Motor neuron (in vitro differentiated cells): ENCODE results near the gene ZMYND8. TPM values are rescaled to one million over a fixed set of nuclear protein-coding genes. Genes with fewer than 3 reads are reported as not detected.
A peak's percentile ranks its signal among the peaks of the same experiment; 100 is the strongest.
"Not testable (repeated sequence)": the region's sequence is repeated elsewhere in the genome, so short reads cannot be mapped to it uniquely, and the experiment has no call there.

Experiments
- ATAC-seq, 8 experiments: fragments of 200-7000 bp; cut with Tn5 transposase; replicated peaks in 6 of 8; 2 replicates each; pipeline ENCODE4 v1.8.0; 2021; ENCODE audit warnings: mild to moderate bottlenecking in 8 of 8, moderate library complexity in 8 of 8
- H3K27ac ChIP-seq, 2 donors: fragments of 250-450 bp; sonication (Bioruptor Pico); 2 replicates each; pipeline ENCODE4 v1.9.0; 2021; ENCODE audit warnings: antibody characterized with exemption in 2 of 2, mild to moderate bottlenecking in 2 of 2, moderate library complexity in 1 of 2
- H3K4me1 ChIP-seq, 2 donors: fragments of 250-450 bp; sonication (Bioruptor Pico); replicated peaks in 1 of 2; 2 replicates each; pipeline ENCODE4 v1.6.1; 2021; ENCODE audit warnings: antibody characterized with exemption in 2 of 2, mild to moderate bottlenecking in 2 of 2, moderate library complexity in 1 of 2
- H3K4me3 ChIP-seq, 5 donors: fragments of 250-450 bp; sonication (Bioruptor Pico); 2 replicates each; pipeline ENCODE4 v1.9.0; 2021; ENCODE audit warnings: antibody characterized with exemption in 5 of 5, mild to moderate bottlenecking in 5 of 5, moderate library complexity in 4 of 5
- WGBS, 10 experiments: fragments of 450-650 bp; shearing (Covaris generic); methylation state at CpG; one replicate each; pipeline ENCODE4 v1.0.0; 2022; 5-methylcytosine and 5-hydroxymethylcytosine counted together
- in situ Hi-C, 9 experiments: fragments of 400-800 bp; cut with MboI; loops; one replicate each; pipeline ENCODE4 v1.15.0; 2021; ENCODE audit warnings: low sequenced_read_pairs in 9 of 9, low pct_unique_long_range_greater_than_20kb in 2 of 9; ENCODE audit not compliant: unreplicated experiment in 9 of 9
- total RNA-seq, 8 experiments: library from RNA; unstranded; fragments of 300-600 nt; gene quantifications; 2 replicates each; pipeline versions ENCODE4 v1.2.3 to v1.2.4, GENCODE V29; 2022

Gene ZMYND8
- total RNA-seq, 8 experiments from 2014 or later = 18.1 to 90.8 (median 36.7) TPM

DNA sequence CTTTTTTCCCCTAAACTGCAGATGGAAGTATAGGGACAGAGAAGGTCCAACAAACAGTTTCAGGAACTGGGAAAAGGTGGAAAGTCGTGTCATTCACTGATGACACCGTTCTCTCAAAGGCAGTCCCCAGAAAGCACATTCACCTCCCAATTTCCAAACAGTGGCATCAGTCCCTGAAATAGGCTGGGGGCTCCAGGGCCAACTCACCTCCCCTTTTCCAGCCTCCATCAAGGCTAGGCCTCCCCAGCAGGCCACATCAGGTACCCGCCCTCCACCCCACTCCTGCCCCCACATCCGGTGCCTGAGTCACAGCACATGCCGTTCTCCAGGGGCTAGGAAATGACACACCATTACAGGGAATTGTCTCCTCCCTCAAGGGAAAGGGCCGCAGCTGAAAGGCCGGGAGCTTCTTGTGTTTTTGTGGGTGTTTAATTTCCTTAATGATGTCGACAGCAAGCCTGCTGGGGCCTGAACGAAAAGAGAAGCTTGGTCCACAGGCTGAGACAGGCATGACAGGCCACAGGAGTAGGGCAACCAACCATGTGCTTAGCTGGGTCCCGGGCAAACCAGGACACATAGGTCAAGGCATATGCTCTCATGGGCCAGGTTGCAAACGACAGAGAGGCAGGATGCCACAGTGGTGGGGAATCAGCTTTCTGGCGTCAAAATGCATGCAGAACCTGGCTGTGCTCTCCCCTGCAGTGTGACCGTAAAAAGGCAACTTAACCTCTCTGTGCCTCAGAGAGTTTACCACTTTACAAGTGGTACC lies 39.2 kb downstream of the ZMYND8 start:
- in situ Hi-C loops = no loop called here
- Histone ChIP-seq H3K4me1 (peaks cover 70 to 74% of the 10 kb centered on the region in 2 donors), H3K27ac (peak overlapping the region; percentile 90 to 96), H3K4me3 (peak overlapping the region in 1 of 5 donors; percentile 24)
- ATAC-seq = peak; percentile 44 to 70 (median 52)
- WGBS, 10 experiments = 0 to 71% (median 29%) methylated on average over 1 to 6 of the region's 13 CpGs; no CpG with 5 or more reads in 4 of the 10 experiments

DNA sequence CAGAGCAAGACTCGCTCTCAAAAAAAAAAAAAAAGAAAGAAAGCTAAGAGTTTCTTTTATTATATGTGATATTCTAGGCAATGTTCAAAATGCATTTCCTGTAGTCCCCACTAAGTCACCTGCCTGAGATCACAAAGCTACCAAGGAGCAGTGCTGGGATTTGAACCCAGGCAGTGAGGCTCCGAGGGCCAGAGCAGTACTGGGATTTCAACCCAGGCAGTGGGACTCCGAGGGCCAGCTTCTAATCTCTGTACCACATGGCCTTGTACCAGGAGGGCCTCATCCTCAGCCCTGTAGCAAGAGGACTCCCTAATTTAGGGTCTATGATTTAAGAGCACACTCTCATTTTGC lies 39.7 kb downstream of the ZMYND8 start:
- no peak overlapping the region for H3K4me3 ChIP-seq
- WGBS, 10 experiments = 85 to 100% (median 100%) methylated on average over 1 to 3 of the region's 3 CpGs; no CpG with 5 or more reads in 6 of the 10 experiments

DNA sequence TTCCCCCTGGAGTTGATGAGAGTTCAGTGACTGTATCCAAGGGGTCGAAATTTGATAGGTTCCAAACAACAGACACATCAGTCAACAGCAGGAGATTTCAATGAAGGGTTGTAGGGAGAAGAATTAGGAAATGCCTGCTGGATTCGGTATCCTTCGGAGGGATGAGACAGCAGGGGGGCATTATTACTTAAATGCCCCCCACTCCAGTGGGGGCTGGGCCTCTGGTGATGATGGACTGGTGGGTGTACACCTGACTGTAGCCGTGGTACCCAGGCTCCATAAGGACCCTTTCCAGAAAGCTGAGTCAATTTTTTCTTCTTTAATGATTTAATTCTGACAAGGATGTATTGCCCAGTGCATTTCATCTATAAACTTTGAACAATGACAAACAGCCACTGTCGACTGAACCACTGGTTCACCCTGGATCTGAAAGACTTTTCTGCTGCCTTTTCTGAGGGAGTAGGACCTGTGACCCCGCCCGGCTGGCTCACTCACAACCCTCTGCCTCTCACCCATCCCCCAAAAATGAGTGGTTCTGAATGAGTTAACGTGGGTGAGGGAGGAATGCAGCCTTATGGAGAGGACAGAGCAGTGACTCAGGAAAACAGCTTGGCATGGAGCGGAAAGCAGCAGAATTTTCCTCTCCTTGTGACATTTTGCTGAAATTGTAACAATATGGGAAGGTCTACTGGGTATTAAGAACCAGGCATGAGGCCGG lies 41.0 kb downstream of the ZMYND8 start:
- Histone ChIP-seq H3K4me1 (peaks cover 60 to 65% of the 10 kb centered on the region in 2 donors), H3K4me3 (no peak overlapping the region), H3K27ac (peak overlapping the region; percentile 90 to 96)
- whole genome bisulfite sequencing, 10 experiments = 7 to 69% (median 36%) methylated on average over 1 to 5 of the region's 10 CpGs; no CpG with 5 or more reads in 1 of the 10 experiments
- in situ Hi-C loops = no loop called here
- ATAC-seq = peak in 2 of 8 experiments; percentile 13 to 27

More for the DNA sequence above, 39.7 kb downstream of the ZMYND8 start:
- Histone ChIP-seq H3K4me1 (peaks cover 70 to 76% of the 10 kb centered on the region in 2 donors), H3K27ac (peak overlapping the region; percentile 90 to 96)
- no peak for ATAC-seq
- in situ Hi-C loops = no loop called here

DNA sequence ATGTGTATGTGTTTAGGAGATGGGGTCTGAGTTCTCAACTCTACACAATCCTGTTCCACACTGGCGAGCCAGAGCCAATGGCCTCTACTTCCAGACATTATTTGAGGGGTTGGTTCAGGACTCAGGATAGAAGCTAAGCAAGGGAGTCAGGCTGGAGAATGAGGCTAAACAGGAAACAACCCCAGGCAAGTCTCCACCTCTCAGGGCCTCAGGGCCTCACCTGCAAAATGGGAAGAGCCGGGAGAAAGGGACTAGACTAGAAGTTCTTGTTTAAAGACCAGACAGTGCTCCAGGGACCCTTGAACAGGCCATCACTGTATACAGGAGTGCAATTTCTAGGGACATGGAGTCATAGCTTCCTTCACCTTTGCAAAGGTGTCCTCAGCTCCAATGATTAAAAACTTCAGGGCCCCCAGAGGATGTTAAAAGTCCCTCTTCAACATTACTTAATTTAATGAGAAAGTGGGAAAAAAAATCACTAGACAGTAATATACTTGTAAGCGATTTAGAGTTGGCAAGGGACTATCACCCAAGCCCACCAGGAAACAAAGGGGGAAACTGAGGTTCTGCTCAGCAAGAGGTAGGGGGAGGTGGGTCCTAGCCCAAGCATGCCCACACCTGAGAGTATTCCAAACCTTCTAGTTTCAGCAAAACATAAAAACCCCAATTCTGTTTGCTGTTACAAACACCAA lies 41.7 kb downstream of the ZMYND8 start:
- Histone ChIP-seq H3K4me3 (no peak overlapping the region), H3K27ac (peak overlapping the region; percentile 90 to 96), H3K4me1 (peaks cover 53 to 58% of the 10 kb centered on the region in 2 donors)
- in situ Hi-C loops = no loop called here
- WGBS, 10 experiments = 50 to 100% (median 93%) methylated on average over 1 to 2 of the region's 3 CpGs; no CpG with 5 or more reads in 3 of the 10 experiments
- no peak for ATAC-seq

DNA sequence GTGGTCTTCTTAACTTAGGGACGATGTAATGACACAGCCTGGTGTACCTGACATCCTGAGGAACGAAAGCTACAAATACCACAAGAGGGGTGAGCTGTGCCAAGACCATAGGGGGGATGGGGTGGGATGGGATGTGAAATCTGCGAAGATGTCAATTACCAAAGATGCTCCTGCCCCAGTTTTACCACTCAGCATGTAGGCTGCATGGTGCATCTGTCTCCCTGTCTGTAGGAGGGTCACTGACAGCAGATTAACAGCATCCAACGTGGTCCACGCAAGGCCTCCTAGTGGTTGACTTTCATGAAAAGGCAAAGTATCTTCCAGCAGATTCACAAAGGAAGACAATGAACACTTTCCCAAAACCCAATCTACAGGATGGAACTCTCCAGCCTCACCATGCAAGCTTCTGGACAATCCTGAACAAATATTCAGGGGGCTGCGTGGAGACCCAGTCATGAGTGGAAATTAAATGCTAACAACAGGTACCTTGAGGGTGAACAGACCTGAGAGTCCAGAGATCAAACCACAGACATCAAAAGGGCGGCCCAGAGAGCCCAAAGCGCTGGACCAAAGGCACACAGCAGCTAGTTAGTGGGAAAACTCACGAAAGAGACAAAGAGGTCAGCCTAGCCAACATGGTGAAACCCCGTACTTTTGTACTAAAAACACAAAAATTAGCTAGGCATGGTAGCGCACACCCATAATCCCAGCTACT lies 44.4 kb downstream of the ZMYND8 start:
- H3K4me3 ChIP-seq = no peak overlapping the region
- WGBS, 10 experiments = 67 to 98% (median 84%) methylated on average over 1 to 10 of the region's 11 CpGs; no CpG with 5 or more reads in 4 of the 10 experiments
- ATAC-seq = no peak
- H3K27ac ChIP-seq = peak overlapping the region in 1 of 2 donors; percentile 47
- H3K4me1 ChIP-seq = peaks cover 27 to 37% of the 10 kb centered on the region in 2 donors
- in situ Hi-C loops = no loop called here

DNA sequence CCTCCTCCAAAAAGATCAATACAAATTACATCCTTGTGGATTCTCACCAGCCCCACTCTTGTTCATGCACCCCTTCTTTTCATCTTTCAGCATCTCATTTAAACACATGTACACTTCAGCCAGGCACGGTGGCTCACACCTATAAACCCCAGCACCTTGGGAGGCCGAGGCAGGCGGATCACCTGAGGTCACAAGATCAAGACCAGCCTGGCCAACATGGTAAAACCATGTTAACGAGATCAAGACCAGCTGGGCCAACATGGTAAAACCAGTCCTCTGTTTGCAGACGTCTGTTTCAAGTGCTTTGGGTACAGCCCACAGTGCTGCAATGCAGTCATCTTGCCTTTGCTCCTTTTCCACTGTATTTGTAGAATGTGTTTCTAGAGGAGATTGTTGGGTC lies 45.3 kb downstream of the ZMYND8 start:
- in situ Hi-C loops = no loop called here
- no peak overlapping the region for H3K4me3 ChIP-seq
- peak overlapping the region in 1 of 2 donors; percentile 2 for H3K27ac ChIP-seq
- 100% methylated on average over 1 to 4 of the region's 5 CpGs; no CpG with 5 or more reads in 5 of the 10 experiments for WGBS, 10 experiments
- peaks cover 18 to 27% of the 10 kb centered on the region in 2 donors for H3K4me1 ChIP-seq
- no peak for ATAC-seq

DNA sequence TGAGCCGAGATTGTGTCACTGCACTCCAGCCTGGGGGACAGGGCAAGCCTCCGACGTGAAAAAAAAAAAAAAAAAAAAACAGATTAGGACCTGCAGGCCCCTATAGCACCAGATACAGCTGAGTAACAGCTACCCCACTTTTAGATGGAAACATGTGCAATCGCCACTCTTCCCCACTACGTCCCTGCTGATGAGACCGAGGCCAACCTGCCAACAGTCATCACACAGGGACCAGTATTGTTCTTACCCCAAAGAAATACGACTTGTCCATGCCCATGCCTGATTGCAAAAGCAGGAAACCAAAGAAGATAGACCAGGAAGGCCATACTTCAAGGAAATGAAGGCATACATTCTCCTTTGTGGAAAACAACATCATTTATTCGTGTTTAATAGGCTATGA lies 45.8 kb downstream of the ZMYND8 start:
- peak in 1 of 8 experiments; percentile 32 for ATAC-seq
- in situ Hi-C loops = no loop called here
- peak overlapping the region in 1 of 2 donors; percentile 2 for H3K27ac ChIP-seq
- WGBS, 10 experiments = 60 to 100% (median 83%) methylated on average over 1 to 8 of the region's 8 CpGs; no CpG with 5 or more reads in 1 of the 10 experiments
- no peak overlapping the region for H3K4me3 ChIP-seq
- peaks cover 13 to 23% of the 10 kb centered on the region in 2 donors for H3K4me1 ChIP-seq

DNA sequence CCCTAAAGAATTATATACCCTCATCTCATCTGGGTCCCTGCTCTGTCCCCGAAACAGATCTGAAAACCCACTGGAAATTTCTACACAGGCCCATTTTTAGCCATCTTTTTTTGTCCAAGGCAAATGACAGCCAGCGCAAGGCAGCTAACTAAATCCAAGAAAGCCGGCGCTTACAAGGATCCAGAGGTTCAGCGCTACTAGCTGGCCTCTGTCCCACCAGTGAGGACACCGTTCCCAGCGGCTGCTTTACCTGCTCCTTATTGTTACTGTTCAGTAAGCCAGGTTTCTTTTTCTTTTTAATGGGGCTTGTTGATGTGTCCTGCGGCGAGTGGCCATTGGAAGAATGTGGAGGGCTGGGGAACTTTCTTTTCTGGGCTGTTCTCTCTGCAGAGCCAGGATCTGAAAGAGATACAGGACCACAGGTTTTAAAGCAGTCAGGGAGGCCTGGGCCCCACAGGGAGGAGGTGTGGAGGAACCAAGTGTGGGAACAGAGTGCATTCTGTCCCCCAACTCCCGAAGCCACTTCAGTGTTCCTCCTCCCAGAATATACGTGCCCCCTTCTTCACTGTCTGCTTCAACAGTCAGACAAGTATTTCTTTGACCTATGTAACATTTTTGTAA lies 46.6 kb downstream of the ZMYND8 start:
- WGBS, 10 experiments = 80 to 100% (median 96%) methylated on average over 1 to 11 of the region's 11 CpGs; no CpG with 5 or more reads in 1 of the 10 experiments
- Histone ChIP-seq H3K27ac (no peak overlapping the region), H3K4me1 (peaks cover 5 to 14% of the 10 kb centered on the region in 2 donors), H3K4me3 (no peak overlapping the region)
- ATAC-seq = no peak
- in situ Hi-C loops = no loop called here

DNA sequence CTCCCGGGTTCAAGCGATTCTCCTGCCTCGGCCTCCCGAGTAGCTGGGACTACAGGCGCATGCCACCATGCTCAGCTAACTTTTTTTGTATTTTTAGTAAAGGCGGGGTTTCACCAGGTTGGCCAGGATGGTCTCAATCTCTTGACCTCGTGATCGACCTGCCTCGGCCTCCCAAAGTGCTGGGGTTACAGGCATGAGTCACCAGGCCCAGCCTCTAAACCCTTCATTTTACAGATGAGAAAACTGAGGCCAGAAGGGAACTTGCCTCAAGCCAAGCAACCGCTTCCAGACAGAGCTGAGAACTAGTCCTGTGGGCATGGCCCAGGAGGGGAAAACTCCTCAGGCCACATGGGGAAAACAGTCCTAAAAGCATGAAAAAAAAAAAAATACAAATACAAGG lies 47.1 kb downstream of the ZMYND8 start:
- in situ Hi-C loops = no loop called here
- WGBS, 10 experiments = 91 to 100% (median 100%) methylated on average over 1 to 6 of the region's 10 CpGs; no CpG with 5 or more reads in 3 of the 10 experiments
- no peak overlapping the region for H3K4me3 ChIP-seq
- no peak for ATAC-seq
- H3K4me1 ChIP-seq = peaks cover 0 to 10% of the 10 kb centered on the region in 2 donors
- no peak overlapping the region for H3K27ac ChIP-seq

DNA sequence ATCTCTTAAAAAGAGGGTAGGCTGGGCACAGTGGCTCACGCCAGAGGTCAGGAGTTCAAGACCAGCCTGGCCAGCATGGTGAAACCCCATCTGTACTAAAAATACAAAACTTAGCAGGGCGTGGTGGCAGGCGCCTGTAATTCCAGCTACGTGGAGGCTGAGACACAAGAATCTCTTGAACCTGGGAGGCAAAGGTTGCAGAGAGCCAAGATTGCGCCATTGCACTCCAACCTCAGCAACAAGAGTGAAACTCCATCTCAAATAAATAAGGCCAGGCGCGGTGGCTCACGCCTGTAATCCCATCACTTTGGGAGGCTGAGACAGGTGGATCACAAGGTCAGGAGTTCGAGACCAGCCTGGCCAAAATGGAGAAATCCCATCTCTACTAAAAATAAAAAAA lies 48.9 kb downstream of the ZMYND8 start:
- WGBS, 10 experiments = 94 to 100% (median 100%) methylated on average over 1 to 6 of the region's 9 CpGs
- H3K4me3 ChIP-seq, in situ Hi-C loops, H3K27ac ChIP-seq, ATAC-seq, H3K4me1 ChIP-seq: not testable (repeated sequence)

DNA sequence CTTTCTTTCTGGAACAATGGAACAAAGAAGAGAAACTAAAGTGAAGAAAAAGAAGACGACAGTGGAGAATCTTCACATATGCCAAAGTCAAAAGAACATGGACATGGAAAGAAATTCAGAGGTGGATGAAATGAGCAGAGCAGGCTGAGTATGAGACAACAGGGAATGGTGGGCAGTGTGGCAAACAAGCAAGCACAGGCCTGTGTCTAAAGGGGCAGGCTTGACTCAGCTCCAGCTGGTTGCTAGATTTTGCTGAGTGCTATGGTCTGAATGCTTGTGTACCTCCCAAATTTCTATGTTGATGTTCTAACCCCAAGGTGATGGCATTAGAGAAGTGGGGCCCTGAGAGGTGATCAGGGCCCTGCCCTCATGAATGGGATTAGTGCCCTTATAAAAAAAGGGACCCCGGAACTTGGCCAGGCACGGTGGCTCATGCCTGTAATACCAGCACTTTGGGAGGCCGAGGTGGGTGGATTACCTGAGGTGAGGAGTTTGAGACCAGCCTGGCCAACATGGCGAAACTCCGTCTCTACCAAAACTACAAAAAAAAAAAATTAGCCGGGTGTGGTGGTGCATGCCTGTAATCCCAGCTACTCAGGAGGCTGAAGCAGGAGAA lies 49.6 kb downstream of the ZMYND8 start:
- H3K27ac ChIP-seq = no peak overlapping the region
- ATAC-seq = no peak

DNA sequence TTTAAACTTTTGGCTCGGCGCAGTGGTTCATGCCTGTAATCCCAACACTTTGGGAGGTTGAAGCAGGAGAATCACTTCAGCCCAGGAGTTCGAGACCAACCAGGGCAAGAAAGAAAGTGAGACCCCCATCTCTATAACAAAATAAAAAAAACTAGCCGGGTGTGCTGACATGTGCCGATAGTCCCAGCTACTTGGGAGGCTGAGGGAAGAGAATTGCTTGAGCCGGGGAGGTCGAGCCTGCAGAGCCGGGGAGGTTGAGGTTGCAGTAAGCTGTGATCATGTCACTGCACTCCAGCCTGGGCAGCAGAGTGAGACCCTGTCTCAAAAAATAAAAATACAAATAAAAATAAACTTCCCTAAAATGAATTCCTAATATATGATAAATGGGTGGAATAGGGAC lies 50.4 kb downstream of the ZMYND8 start:
- in situ Hi-C loops = no loop called here
- 75 to 100% (median 95%) methylated on average over 1 to 7 of the region's 8 CpGs; no CpG with 5 or more reads in 2 of the 10 experiments for WGBS, 10 experiments
- Histone ChIP-seq H3K4me3 (no peak overlapping the region), H3K4me1 (no peaks in the 10 kb centered on the region), H3K27ac (no peak overlapping the region)
- no peak for ATAC-seq

More for the DNA sequence above, 49.6 kb downstream of the ZMYND8 start:
- 83 to 100% (median 98%) methylated on average over 1 to 6 of the region's 7 CpGs; no CpG with 5 or more reads in 2 of the 10 experiments for WGBS, 10 experiments
- in situ Hi-C loops = no loop called here
- Histone ChIP-seq H3K4me3 (no peak overlapping the region), H3K4me1 (no peaks in the 10 kb centered on the region)
